H1 (cell line): ENCODE measurements around the gene PLCL2. TPM values are rescaled to one million over a fixed set of nuclear protein-coding genes. Genes with fewer than 3 reads are reported as not detected.

Experiments
- CTCF ChIA-PET: fragments of 300-600 bp; sonication (Branson Sonifier 250); formaldehyde crosslinking; loops from one replicate; lab custom pipeline; 2021; ENCODE audit not compliant: partially characterized antibody; lab: Charles Lee
- POLR2A ChIA-PET: fragments of 300-600 bp; sonication (Branson Sonifier 250); formaldehyde crosslinking; loops from one replicate; lab custom pipeline; 2021; ENCODE audit warnings: inconsistent platforms; ENCODE audit not compliant: partially characterized antibody; lab: Charles Lee
- DNase-seq, 2 experiments: peaks; one replicate each; pipeline versions ENCODE4 v3.0.0 to v3.0.0-alpha.2; 2010 to 2022; ENCODE audit warnings: low spot score in 2 of 2, low read depth in 1 of 2, mixed read lengths in 1 of 2
- FAIRE-seq: peaks from 2 replicates; lab custom pipeline; 2011; peaks lifted over from hg19 to GRCh38; lab: Jason Lieb, UNC
- H2AFZ ChIP-seq: 2 replicates; pipeline ENCODE4 v1.8.1; 2012; ENCODE audit warnings: low read length, inconsistent platforms
- H2AK5ac ChIP-seq: 2 replicates; pipeline ENCODE4 v1.6.1; 2013; ENCODE audit warnings: low read depth, low read length
- H2BK120ac ChIP-seq: replicated peaks from 2 replicates; pipeline ENCODE3; 2013; ENCODE audit warnings: low read depth, low read length, inconsistent platforms
- H2BK12ac ChIP-seq: 2 replicates; pipeline ENCODE4 v1.6.1; 2013; ENCODE audit warnings: low read depth, low read length
- H2BK15ac ChIP-seq: 2 replicates; pipeline ENCODE4 v1.6.1; 2013; ENCODE audit warnings: low read length
- H2BK20ac ChIP-seq: 2 replicates; pipeline ENCODE4 v1.6.1; 2013; ENCODE audit warnings: low read length
- H2BK5ac ChIP-seq: 2 replicates; pipeline ENCODE4 v1.6.1; 2013; ENCODE audit warnings: low read depth, low read length
- H3K14ac ChIP-seq: 2 replicates; pipeline ENCODE4 v1.6.1; 2013; ENCODE audit warnings: inconsistent platforms; ENCODE audit not compliant: insufficient read length
- H3K18ac ChIP-seq: 2 replicates; pipeline ENCODE4 v1.6.1; 2013; ENCODE audit warnings: low read length; ENCODE audit errors: extremely low read depth
- H3K23ac ChIP-seq: 2 replicates; pipeline ENCODE4 v1.6.1; 2013; ENCODE audit warnings: inconsistent platforms; ENCODE audit not compliant: insufficient read length
- H3K23me2 ChIP-seq: 2 replicates; pipeline ENCODE4 v1.6.1; 2013; ENCODE audit warnings: low read depth, low read length
- H3K27ac ChIP-seq: 2 replicates; pipeline ENCODE4 v1.6.1; 2011; ENCODE audit warnings: low read depth, low read length, inconsistent platforms
- H3K27me3 ChIP-seq, 4 experiments: replicated peaks in 1 of 4; 1 replicate in 1 of 4; 2 replicates in 3 of 4; pipeline versions ENCODE4 v1.6.1 to v1.8.1; 2011 to 2013; ENCODE audit warnings: low read length in 3 of 4, mild to moderate bottlenecking in 3 of 4, inconsistent platforms in 2 of 4, mixed read lengths in 2 of 4, moderate library complexity in 1 of 4; ENCODE audit not compliant: control insufficient read depth in 3 of 4, insufficient read depth in 3 of 4; ENCODE audit errors: extremely low read depth in 1 of 4
- H3K36me3 ChIP-seq, 4 experiments: 2 replicates each; pipeline versions ENCODE4 v1.6.1 to v1.8.1; 2011 to 2013; ENCODE audit warnings: mild to moderate bottlenecking in 4 of 4, low read length in 3 of 4, moderate library complexity in 2 of 4, control low read depth in 1 of 4, inconsistent platforms in 1 of 4; ENCODE audit not compliant: insufficient read depth in 4 of 4, control insufficient read depth in 2 of 4
- H3K4ac ChIP-seq: replicated peaks from 2 replicates; pipeline ENCODE3; 2013; ENCODE audit warnings: low read length, low read depth, mixed read lengths, inconsistent platforms; ENCODE audit not compliant: insufficient read length
- H3K4me1 ChIP-seq, 4 experiments: replicated peaks in 1 of 4; 1 replicate in 1 of 4; 2 replicates in 3 of 4; pipeline versions ENCODE4 v1.6.1 to v1.8.1; 2011 to 2013; ENCODE audit warnings: low read length in 3 of 4, inconsistent platforms in 2 of 4, mixed read lengths in 1 of 4; ENCODE audit not compliant: insufficient read depth in 4 of 4, control insufficient read depth in 3 of 4
- H3K4me2 ChIP-seq, 2 experiments: 2 replicates each; pipeline versions ENCODE4 v1.6.1 to v1.8.1; 2011 to 2013; ENCODE audit warnings: low read depth in 2 of 2, low read length in 2 of 2, control low read depth in 1 of 2, inconsistent platforms in 1 of 2, mild to moderate bottlenecking in 1 of 2; ENCODE audit not compliant: insufficient read depth in 1 of 2
- H3K4me3 ChIP-seq, 4 experiments: fragments of 200-600, 300-600 bp in 1 of 4; sonication (generic), shearing (Covaris generic), sonication (Bioruptor Twin) in 1 of 4; 2 replicates each; pipeline versions ENCODE4 v1.5.1 to v1.8.1; 2011 to 2016; ENCODE audit warnings: low read length in 4 of 4, low read depth in 3 of 4, control low read depth in 2 of 4, inconsistent platforms in 2 of 4, mild to moderate bottlenecking in 2 of 4, mixed read lengths in 1 of 4, moderate library complexity in 1 of 4; ENCODE audit not compliant: insufficient read depth in 2 of 4; ENCODE audit errors: extremely low read depth in 1 of 4
- H3K56ac ChIP-seq: replicated peaks from 2 replicates; pipeline ENCODE3; 2013; ENCODE audit warnings: low read depth, mild to moderate bottlenecking, mixed read lengths, low read length, inconsistent platforms; ENCODE audit not compliant: insufficient read length
- H3K79me1 ChIP-seq: 2 replicates; pipeline ENCODE4 v1.6.1; 2013; ENCODE audit warnings: low read depth, low read length, control low read depth
- H3K79me2 ChIP-seq, 2 experiments: 2 replicates each; pipeline versions ENCODE4 v1.6.1 to v1.8.1; 2012 to 2013; ENCODE audit warnings: low read length in 2 of 2, mild to moderate bottlenecking in 2 of 2, inconsistent platforms in 1 of 2; ENCODE audit not compliant: insufficient read depth in 2 of 2, control insufficient read depth in 1 of 2
- H3K9ac ChIP-seq, 4 experiments: replicated peaks in 1 of 4; 1 replicate in 1 of 4; 2 replicates in 3 of 4; pipeline versions ENCODE4 v1.6.1 to v1.8.1; 2011 to 2013; ENCODE audit warnings: low read depth in 3 of 4, low read length in 3 of 4, control low read depth in 2 of 4, mild to moderate bottlenecking in 2 of 4, moderate library complexity in 2 of 4, inconsistent platforms in 1 of 4; ENCODE audit errors: extremely low read depth in 1 of 4
- H3K9me3 ChIP-seq, 2 experiments: 2 replicates each; pipeline versions ENCODE4 v1.6.1 to v1.8.1; 2012 to 2013; ENCODE audit warnings: mild to moderate bottlenecking in 2 of 2, moderate library complexity in 2 of 2, control low read depth in 1 of 2, inconsistent platforms in 1 of 2, low read depth in 1 of 2, low read length in 1 of 2, mixed read lengths in 1 of 2; ENCODE audit not compliant: insufficient read depth in 2 of 2
- H4K20me1 ChIP-seq, 2 experiments: replicated peaks in 1 of 2; 2 replicates each; pipeline versions ENCODE3 to v1.8.1; 2011 to 2013; ENCODE audit warnings: inconsistent platforms in 2 of 2, low read length in 2 of 2, mild to moderate bottlenecking in 1 of 2; ENCODE audit not compliant: insufficient read depth in 2 of 2, control insufficient read depth in 1 of 2
- H4K5ac ChIP-seq: 2 replicates; pipeline ENCODE4 v1.6.1; 2013; ENCODE audit warnings: low read length, low read depth, mixed read lengths, inconsistent platforms; ENCODE audit not compliant: insufficient read length
- H4K8ac ChIP-seq: 2 replicates; pipeline ENCODE4 v1.8.0; 2013; ENCODE audit warnings: mild to moderate bottlenecking, moderate library complexity, low read length, inconsistent platforms; ENCODE audit not compliant: insufficient read depth; ENCODE audit errors: extremely low read depth
- H4K91ac ChIP-seq: replicated peaks from 2 replicates; pipeline ENCODE3; 2013; ENCODE audit warnings: low read length, mixed read lengths, inconsistent platforms; ENCODE audit not compliant: insufficient read length
- ASH2L ChIP-seq: fragments of 200-600, 300-600 bp; sonication (generic); IDR thresholded peaks from one replicate; pipeline ENCODE4 v1.7.1; 2017; ENCODE audit warnings: low read length
- CEBPB ChIP-seq: IDR thresholded peaks from 2 replicates; pipeline ENCODE4 v1.6.1; 2012; ENCODE audit warnings: low read depth, low read length
- WGBS, 2 experiments: shearing (Covaris generic) in 1 of 2; methylation state at CpG; one replicate each; pipeline versions ENCODE4 v1.1.6 to v1.1.7; 2013 to 2015; ENCODE audit warnings: low lambda C conversion rate in 2 of 2, mixed read lengths in 2 of 2, inconsistent platforms in 1 of 2, low coverage in 1 of 2, missing lambda C conversion rate in 1 of 2; ENCODE audit not compliant: insufficient replicate concordance in 2 of 2, insufficient coverage in 1 of 2, insufficient read length in 1 of 2; ENCODE audit errors: extremely low coverage in 1 of 2, missing lambda C conversion rate in 1 of 2; 5-methylcytosine and 5-hydroxymethylcytosine counted together
- polyA plus RNA-seq, 7 experiments: library from polyadenylated mRNA; depleted of rRNA in 3 of 7; stranded (reverse) in 5 of 7; unstranded in 2 of 7; fragments of >200 nt in 5 of 7; fragments of 200-250 nt in 2 of 7; gene quantifications; 1 replicate in 5 of 7; 2 replicates in 1 of 7; 4 replicates in 1 of 7; pipeline versions ENCODE4 v1.2.1 to v1.2.3, GENCODE V29; 2011 to 2013; ENCODE audit warnings: missing spikeins in 2 of 7, mixed read lengths in 2 of 7
- total RNA-seq: library from RNA; stranded (reverse); fragmentation: NEBNext Ultra II Directional; extraction: Animal tissue kit (Norgen Biotek cat#: 25700); gene quantifications from 2 replicates; pipeline ENCODE4 v1.2.1, GENCODE V29; 2021

PLCL2 gene
- total and polyA plus RNA-seq, 2 of the 8 experiments (the other 6 are each of a cell fraction or from before 2014, with no cell fraction given): 3.5 to 6.8 TPM

- no peaks in the 10 kb centered on the region for H4K20me1 ChIP-seq
- POLR2A ChIA-PET: no interaction called here
These were observed 175.3 kb downstream of the PLCL2 start for GRCh38 chr3:17059989-17060550.

More at GRCh38 chr3:17059989-17060550, 175.3 kb downstream of the PLCL2 start:
- DNase-seq: no peak
- no peaks in the 10 kb centered on the region for H3K79me2 ChIP-seq
- H4K5ac ChIP-seq: no peak overlapping the region
- H3K4ac ChIP-seq: no peak overlapping the region
- WGBS, 2 experiments: 89% methylated on average over 5 of the region's 5 CpGs; no CpG with 5 or more reads in 1 of the 2 experiments
- no peak overlapping the region for H3K56ac ChIP-seq
- CTCF ChIA-PET: no interaction called here
- no peak overlapping the region for H2BK5ac ChIP-seq
- no peaks in the 10 kb centered on the region for H3K79me1 ChIP-seq
- no peak overlapping the region for H3K18ac ChIP-seq
- TF ChIP-seq CEBPB: peak; percentile 51; the same call in 1 of the 2 replicates
- TF ChIP-seq ASH2L: no peak
- TF ChIP-seq, all 59 proteins: peak for 1
- no peak overlapping the region for H2BK120ac ChIP-seq
- no peak overlapping the region for H2BK20ac ChIP-seq
- H3K23ac ChIP-seq: no peak overlapping the region
- H3K36me3 ChIP-seq: no peaks in the 10 kb centered on the region; a peak in 1 of 8 replicates
- no peak overlapping the region for H4K91ac ChIP-seq
- no peak overlapping the region for H3K14ac ChIP-seq
- H2BK12ac ChIP-seq: no peak overlapping the region
- no peaks in the 10 kb centered on the region for H3K9me3 ChIP-seq
- H2AFZ ChIP-seq: no peak overlapping the region
- H3K9ac ChIP-seq: no peak overlapping the region
- H4K8ac ChIP-seq: no peak overlapping the region
- no peaks in the 10 kb centered on the region for H3K27me3 ChIP-seq
- no peak overlapping the region for H2AK5ac ChIP-seq
- H3K4me3 ChIP-seq: no peak overlapping the region
- no peak overlapping the region; a peak in 1 of 4 replicates for H3K4me2 ChIP-seq
- no peak overlapping the region for H2BK15ac ChIP-seq
- no peak overlapping the region for H3K27ac ChIP-seq
- no peak for FAIRE-seq
- H3K23me2 ChIP-seq: no peaks in the 10 kb centered on the region
- H3K4me1 ChIP-seq: peaks cover 0 to 3% (median 0%) of the 10 kb centered on the region in 4 experiments; a peak in 1 of 7 replicates
